K562 (cell line): ENCODE results near the gene RNF175. TPM values are rescaled to one million over a fixed set of nuclear protein-coding genes. Genes with fewer than 3 reads are reported as not detected.

Source experiments
- FOXK1 ChIP-seq: sonication (generic); formaldehyde crosslinking; IDR thresholded peaks from 2 replicates; pipeline ENCODE4 v1.8.0; 2022; ENCODE audit warnings: missing genetic modification reagents, mild to moderate bottlenecking, borderline replicate concordance
- KDM2B ChIP-seq: fragments of 250-450 bp; sonication (Bioruptor Pico); IDR thresholded peaks from 2 replicates; pipeline ENCODE4 v1.8.0; 2021; ENCODE audit warnings: mild to moderate bottlenecking, moderate library complexity
- ZFP36 ChIP-seq: fragments of 150-350 bp; IDR thresholded peaks from 2 replicates; pipeline ENCODE4 v1.6.1; 2018; ENCODE audit warnings: low read length, low read depth; ENCODE audit not compliant: partially characterized antibody
- ZNF174 ChIP-seq: fragments of 250-450 bp; sonication (Bioruptor Pico); IDR thresholded peaks from 2 replicates; pipeline ENCODE4 v1.4.0; 2020; ENCODE audit warnings: mild to moderate bottlenecking
- ZNF280B ChIP-seq: fragments of 250-450 bp; sonication (Bioruptor Pico); IDR thresholded peaks from 2 replicates; pipeline ENCODE4 v1.5.1; 2021; ENCODE audit warnings: mild to moderate bottlenecking
- polyA plus RNA-seq, 8 experiments: library from polyadenylated mRNA; depleted of rRNA in 4 of 8; stranded (reverse) in 5 of 8; unstranded in 3 of 8; fragments of >200 nt; fragmentation: Nextera tagmentation in 2 of 8; fragmentation: Illumina TruSeq in 1 of 8; extraction: Ambion mirVana in 2 of 8; extraction: Trizol in 1 of 8; gene quantifications; 2 replicates each; pipeline versions ENCODE4 v1.2.1 to v1.2.3, GENCODE V29; 2011 to 2014; ENCODE audit warnings: inconsistent platforms in 1 of 8, missing spikeins in 1 of 8
- total RNA-seq, 7 experiments: library from RNA; depleted of rRNA in 6 of 7; stranded (reverse); fragments of >200 nt in 6 of 7; fragmentation: Illumina TruSeq in 2 of 7; extraction: Trizol in 2 of 7; gene quantifications; 2 replicates each; pipeline versions ENCODE4 v1.2.1 to v1.2.3, GENCODE V29; 2011 to 2021; ENCODE audit warnings: low replicate concordance in 1 of 7
- TF ChIP-seq, protein P1 (sequence below): fragments of 250-450 bp; sonication (Bioruptor Pico); IDR thresholded peaks from 2 replicates; pipeline ENCODE4 v1.5.0; 2020; ENCODE audit warnings: mild to moderate bottlenecking, borderline replicate concordance
- TF ChIP-seq, protein P2 (sequence below), 2 experiments: fragments of 150-350 bp in 1 of 2; IDR thresholded peaks; 2 replicates each; pipeline ENCODE4 v1.6.1; 2012 to 2016; ENCODE audit warnings: low read depth in 2 of 2, low read length in 2 of 2, mild to moderate bottlenecking in 1 of 2, moderate library complexity in 1 of 2

RNF175 gene
- total and polyA plus RNA-seq, 9 of the 15 experiments (the other 6 are each of a cell fraction or from before 2014, with no cell fraction given) = not detected

- TF ChIP-seq ZNF280B (CRISPR knock-in tag) (no peak), ZFP36 (no peak), FOXK1 (no peak), ZNF174 (CRISPR knock-in tag) (no peak), KDM2B (CRISPR knock-in tag) (no peak)
- TF ChIP-seq, protein P1, sequence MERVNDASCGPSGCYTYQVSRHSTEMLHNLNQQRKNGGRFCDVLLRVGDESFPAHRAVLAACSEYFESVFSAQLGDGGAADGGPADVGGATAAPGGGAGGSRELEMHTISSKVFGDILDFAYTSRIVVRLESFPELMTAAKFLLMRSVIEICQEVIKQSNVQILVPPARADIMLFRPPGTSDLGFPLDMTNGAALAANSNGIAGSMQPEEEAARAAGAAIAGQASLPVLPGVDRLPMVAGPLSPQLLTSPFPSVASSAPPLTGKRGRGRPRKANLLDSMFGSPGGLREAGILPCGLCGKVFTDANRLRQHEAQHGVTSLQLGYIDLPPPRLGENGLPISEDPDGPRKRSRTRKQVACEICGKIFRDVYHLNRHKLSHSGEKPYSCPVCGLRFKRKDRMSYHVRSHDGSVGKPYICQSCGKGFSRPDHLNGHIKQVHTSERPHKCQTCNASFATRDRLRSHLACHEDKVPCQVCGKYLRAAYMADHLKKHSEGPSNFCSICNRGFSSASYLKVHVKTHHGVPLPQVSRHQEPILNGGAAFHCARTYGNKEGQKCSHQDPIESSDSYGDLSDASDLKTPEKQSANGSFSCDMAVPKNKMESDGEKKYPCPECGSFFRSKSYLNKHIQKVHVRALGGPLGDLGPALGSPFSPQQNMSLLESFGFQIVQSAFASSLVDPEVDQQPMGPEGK (CRISPR knock-in tag) = no peak
- TF ChIP-seq, protein P2, sequence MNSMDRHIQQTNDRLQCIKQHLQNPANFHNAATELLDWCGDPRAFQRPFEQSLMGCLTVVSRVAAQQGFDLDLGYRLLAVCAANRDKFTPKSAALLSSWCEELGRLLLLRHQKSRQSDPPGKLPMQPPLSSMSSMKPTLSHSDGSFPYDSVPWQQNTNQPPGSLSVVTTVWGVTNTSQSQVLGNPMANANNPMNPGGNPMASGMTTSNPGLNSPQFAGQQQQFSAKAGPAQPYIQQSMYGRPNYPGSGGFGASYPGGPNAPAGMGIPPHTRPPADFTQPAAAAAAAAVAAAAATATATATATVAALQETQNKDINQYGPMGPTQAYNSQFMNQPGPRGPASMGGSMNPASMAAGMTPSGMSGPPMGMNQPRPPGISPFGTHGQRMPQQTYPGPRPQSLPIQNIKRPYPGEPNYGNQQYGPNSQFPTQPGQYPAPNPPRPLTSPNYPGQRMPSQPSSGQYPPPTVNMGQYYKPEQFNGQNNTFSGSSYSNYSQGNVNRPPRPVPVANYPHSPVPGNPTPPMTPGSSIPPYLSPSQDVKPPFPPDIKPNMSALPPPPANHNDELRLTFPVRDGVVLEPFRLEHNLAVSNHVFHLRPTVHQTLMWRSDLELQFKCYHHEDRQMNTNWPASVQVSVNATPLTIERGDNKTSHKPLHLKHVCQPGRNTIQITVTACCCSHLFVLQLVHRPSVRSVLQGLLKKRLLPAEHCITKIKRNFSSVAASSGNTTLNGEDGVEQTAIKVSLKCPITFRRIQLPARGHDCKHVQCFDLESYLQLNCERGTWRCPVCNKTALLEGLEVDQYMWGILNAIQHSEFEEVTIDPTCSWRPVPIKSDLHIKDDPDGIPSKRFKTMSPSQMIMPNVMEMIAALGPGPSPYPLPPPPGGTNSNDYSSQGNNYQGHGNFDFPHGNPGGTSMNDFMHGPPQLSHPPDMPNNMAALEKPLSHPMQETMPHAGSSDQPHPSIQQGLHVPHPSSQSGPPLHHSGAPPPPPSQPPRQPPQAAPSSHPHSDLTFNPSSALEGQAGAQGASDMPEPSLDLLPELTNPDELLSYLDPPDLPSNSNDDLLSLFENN (IDR thresholded peaks at IDR 0.05; ENCODE audit: low read depth in 2 of 2, low read length in 2 of 2) = no peak
Measured at GRCh38 chr4:153676486-153676885, 83.3 kb downstream of the RNF175 start (continued).
